B cell (primary cell): ENCODE results near the gene CTCF. TPM values are rescaled to one million over a fixed set of nuclear protein-coding genes. Genes with fewer than 3 reads are reported as not detected.

Experiments
- ATAC-seq: fragments of 200-7000 bp; cut with Tn5 transposase; one replicate; pipeline ENCODE4 v1.10.0; 2021; ENCODE audit warnings: low read depth, mild to moderate bottlenecking, moderate number of reproducible peaks, moderate library complexity
- CTCF ChIA-PET: fragments of 350-600 bp; sonication (Branson Sonifier 250); formaldehyde crosslinking; loops from one replicate; lab custom pipeline; 2021; ENCODE audit warnings: antibody characterized with exemption, inconsistent platforms; lab: Charles Lee
- POLR2A ChIA-PET: fragments of 350-600 bp; sonication (Branson Sonifier 250); formaldehyde crosslinking; loops from one replicate; lab custom pipeline; 2021; ENCODE audit warnings: antibody characterized with exemption; lab: Charles Lee
- DNase-seq: peaks from one replicate; pipeline ENCODE4 v3.0.0; 2013
- H2AFZ ChIP-seq: 2 replicates; pipeline ENCODE4 v1.6.1; 2012; ENCODE audit warnings: mild to moderate bottlenecking, low read depth, low read length; ENCODE audit not compliant: insufficient read depth, poor library complexity, severe bottlenecking
- H3K27ac ChIP-seq, 2 donors: 1 replicate in 1 of 2; 2 replicates in 1 of 2; pipeline ENCODE4 v1.5.1; 2012 to 2013; ENCODE audit warnings: low read length in 2 of 2, mild to moderate bottlenecking in 2 of 2, moderate library complexity in 1 of 2
- H3K27me3 ChIP-seq, 4 experiments: fragments of 200-600 bp in 1 of 4; sonication (generic) in 1 of 4; replicated peaks in 1 of 4; 1 replicate in 2 of 4; 2 replicates in 2 of 4; pipeline versions ENCODE4 v1.6.1 to v1.7.0; 2013 to 2016; ENCODE audit warnings: low read length in 3 of 4, mild to moderate bottlenecking in 2 of 4, mixed read lengths in 1 of 4, moderate library complexity in 1 of 4; ENCODE audit not compliant: insufficient read depth in 4 of 4, control insufficient read depth in 3 of 4; ENCODE audit errors: control extremely low read depth in 1 of 4
- H3K36me3 ChIP-seq, 2 experiments: replicated peaks in 1 of 2; 1 replicate in 1 of 2; 2 replicates in 1 of 2; pipeline versions ENCODE4 v1.6.1 to v1.7.1; 2013; ENCODE audit warnings: low read length in 1 of 2; ENCODE audit not compliant: insufficient read depth in 2 of 2, control insufficient read depth in 1 of 2; ENCODE audit errors: control extremely low read depth in 1 of 2, extremely low read depth in 1 of 2
- H3K4me1 ChIP-seq, 2 donors: fragments of 200-600 bp in 1 of 2; sonication (generic) in 1 of 2; 1 replicate in 1 of 2; 2 replicates in 1 of 2; pipeline versions ENCODE4 v1.5.1 to v1.6.1; 2013 to 2017; ENCODE audit warnings: low read length in 2 of 2; ENCODE audit not compliant: control insufficient read depth in 2 of 2, insufficient read depth in 2 of 2
- H3K4me2 ChIP-seq: replicated peaks from 2 replicates; pipeline ENCODE3; 2012; ENCODE audit warnings: mild to moderate bottlenecking, low read depth, low read length; ENCODE audit not compliant: poor library complexity, severe bottlenecking
- H3K4me3 ChIP-seq, 5 experiments: fragments of 200-600 bp in 1 of 5; sonication (generic) in 1 of 5; 1 replicate in 3 of 5; 2 replicates in 2 of 5; pipeline versions ENCODE4 v1.5.1 to v1.7.0; 2011 to 2016; ENCODE audit warnings: low read length in 4 of 5, mild to moderate bottlenecking in 4 of 5, low read depth in 2 of 5, control low read depth in 1 of 5, moderate library complexity in 1 of 5; ENCODE audit not compliant: insufficient read depth in 1 of 5; ENCODE audit errors: control extremely low read depth in 1 of 5, extremely low read depth in 1 of 5
- H3K79me2 ChIP-seq: fragments of 200-600 bp; sonication (generic); one replicate; pipeline ENCODE4 v1.6.0; 2016; ENCODE audit warnings: low read length; ENCODE audit not compliant: control insufficient read depth, insufficient read depth
- H3K9ac ChIP-seq: fragments of 200-600 bp; sonication (generic); 2 replicates; pipeline ENCODE4 v1.6.1; 2017; ENCODE audit warnings: mild to moderate bottlenecking, low read length, moderate library complexity
- H3K9me3 ChIP-seq, 3 donors: one replicate each; pipeline versions ENCODE4 v1.6.1 to v1.7.1; 2013; ENCODE audit warnings: low read length in 2 of 3; ENCODE audit not compliant: control insufficient read depth in 2 of 3, insufficient read depth in 1 of 3; ENCODE audit errors: control extremely low read depth in 1 of 3
- H4K20me1 ChIP-seq: 2 replicates; pipeline ENCODE4 v1.6.0; 2012; ENCODE audit warnings: mild to moderate bottlenecking, low read length; ENCODE audit not compliant: insufficient read depth, control insufficient read depth, poor library complexity, severe bottlenecking
- H3K27ac Mint-ChIP-seq: one replicate; pipeline ENCODE4 v1.8.0; 2021; ENCODE audit warnings: mixed read lengths
- H3K27me3 Mint-ChIP-seq: one replicate; pipeline ENCODE4 v1.8.0; 2021; ENCODE audit warnings: mixed read lengths
- H3K4me1 Mint-ChIP-seq: one replicate; pipeline ENCODE4 v1.8.0; 2021; ENCODE audit warnings: mixed read lengths
- H3K4me3 Mint-ChIP-seq: one replicate; pipeline ENCODE4 v1.8.0; 2021; ENCODE audit warnings: mixed read lengths
- H3K9me3 Mint-ChIP-seq: one replicate; pipeline ENCODE4 v1.8.0; 2022; ENCODE audit warnings: mixed read lengths; ENCODE audit not compliant: insufficient read depth
- EZH2 ChIP-seq: IDR thresholded peaks from 2 replicates; pipeline ENCODE4 v1.6.1; 2012; ENCODE audit warnings: borderline replicate concordance, low read depth, mild to moderate bottlenecking, moderate library complexity, low read length; ENCODE audit not compliant: insufficient read depth, poor library complexity, severe bottlenecking
- WGBS: methylation state at CpG from one replicate; pipeline ENCODE4 v1.1.5; 2013; ENCODE audit warnings: missing lambda C conversion rate; ENCODE audit not compliant: insufficient coverage; 5-methylcytosine and 5-hydroxymethylcytosine counted together
- intact Hi-C: fragments of 100-400 bp; cut with micrococcal nuclease; formaldehyde crosslinking; loops from one replicate; pipeline ENCODE4 v1.10.0; 2022
- polyA plus RNA-seq: library from polyadenylated mRNA; depleted of rRNA; stranded (reverse); fragments of >200 nt; gene quantifications from 2 replicates; pipeline ENCODE4 v1.2.3, GENCODE V29; 2012
- total RNA-seq, 2 donors: library from RNA; stranded (reverse); fragments of 120-200 nt in 1 of 2; gene quantifications; 1 replicate in 1 of 2; 2 replicates in 1 of 2; pipeline versions ENCODE4 v1.2.3 to v1.2.4, GENCODE V29; 2013 to 2022
- TF ChIP-seq, protein P1 (sequence below): fragments of 200-600 bp; IDR thresholded peaks from one replicate; pipeline ENCODE4 v1.8.0; 2022; ENCODE audit warnings: antibody characterized with exemption, mild to moderate bottlenecking

CTCF gene
- total and polyA plus RNA-seq, 2 donors (not counting 1 experiment from before 2014, with no cell fraction given): 42.7 to 78.4 TPM

DNA sequence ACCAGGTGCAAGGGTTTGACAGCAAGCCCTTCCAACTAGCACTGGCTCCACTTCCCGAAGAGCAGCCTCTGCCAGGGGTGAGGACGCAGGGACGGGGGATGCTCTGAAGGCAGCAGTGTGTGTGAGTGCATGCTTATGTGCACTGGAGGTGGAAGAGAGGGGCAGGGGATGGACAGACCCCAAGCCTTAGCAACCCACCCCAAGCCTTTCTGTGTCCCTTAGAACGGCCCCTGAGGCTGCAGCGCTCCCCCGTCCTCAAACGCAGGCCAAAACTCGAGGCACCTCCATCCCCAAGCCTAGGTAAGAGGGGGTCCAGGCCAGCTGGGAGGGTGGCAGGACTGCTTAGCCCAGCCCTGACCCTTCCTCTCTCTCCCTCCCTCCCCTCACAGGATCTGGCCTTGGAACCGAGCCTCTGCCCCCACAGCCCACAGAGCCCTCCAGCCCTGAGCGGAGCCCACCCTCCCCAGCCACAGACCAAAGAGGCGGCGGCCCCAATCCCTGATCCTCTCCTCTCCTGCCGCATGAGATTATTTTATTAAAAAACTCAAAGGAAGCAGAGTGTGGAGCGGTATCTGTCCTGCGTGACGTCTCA is 94.8 kb downstream of the CTCF start:
- Mint-ChIP-seq H3K27ac (no peak overlapping the region), H3K9me3 (no peaks in the 10 kb centered on the region), H3K27me3 (no peaks in the 10 kb centered on the region), H3K4me3 (peak overlapping the region; percentile 32), H3K4me1 (peaks cover 29% of the 10 kb centered on the region)
- intact Hi-C loops: no loop called here
- no peak overlapping the region for H2AFZ ChIP-seq
- ChIA-PET POLR2A (interaction anchor here (1.6 kb wide), 1 partner anchor 9 kb away, joined by 6 read pairs; no protein-coding TSS in a partner anchor), CTCF (interaction anchor here (2.0 to 2.3 kb wide), 2 partner anchors 12 to 110 kb away, joined by 10 read pairs; partner anchors contain the start of gene CARMIL2)
- DNase-seq (no peak), ATAC-seq (no peak)
- H3K36me3 ChIP-seq: peaks cover 0 to 46% of the 10 kb centered on the region in 2 experiments
- H3K4me1 ChIP-seq: peaks cover 14 to 23% of the 10 kb centered on the region in 2 donors
- H3K4me2 ChIP-seq: no peak overlapping the region
- no peaks in the 10 kb centered on the region for H3K9me3 ChIP-seq
- H3K4me3 ChIP-seq: no peak overlapping the region
- peaks cover 11% of the 10 kb centered on the region for H3K79me2 ChIP-seq
- H3K27me3 ChIP-seq: no peaks in the 10 kb centered on the region
- WGBS: 96% methylated on average over 13 of the region's 16 CpGs
- peaks cover 28% of the 10 kb centered on the region for H4K20me1 ChIP-seq
- no peak overlapping the region for H3K9ac ChIP-seq
- H3K27ac ChIP-seq: no peak overlapping the region
- no peak for TF ChIP-seq EZH2
- TF ChIP-seq, protein P1, sequence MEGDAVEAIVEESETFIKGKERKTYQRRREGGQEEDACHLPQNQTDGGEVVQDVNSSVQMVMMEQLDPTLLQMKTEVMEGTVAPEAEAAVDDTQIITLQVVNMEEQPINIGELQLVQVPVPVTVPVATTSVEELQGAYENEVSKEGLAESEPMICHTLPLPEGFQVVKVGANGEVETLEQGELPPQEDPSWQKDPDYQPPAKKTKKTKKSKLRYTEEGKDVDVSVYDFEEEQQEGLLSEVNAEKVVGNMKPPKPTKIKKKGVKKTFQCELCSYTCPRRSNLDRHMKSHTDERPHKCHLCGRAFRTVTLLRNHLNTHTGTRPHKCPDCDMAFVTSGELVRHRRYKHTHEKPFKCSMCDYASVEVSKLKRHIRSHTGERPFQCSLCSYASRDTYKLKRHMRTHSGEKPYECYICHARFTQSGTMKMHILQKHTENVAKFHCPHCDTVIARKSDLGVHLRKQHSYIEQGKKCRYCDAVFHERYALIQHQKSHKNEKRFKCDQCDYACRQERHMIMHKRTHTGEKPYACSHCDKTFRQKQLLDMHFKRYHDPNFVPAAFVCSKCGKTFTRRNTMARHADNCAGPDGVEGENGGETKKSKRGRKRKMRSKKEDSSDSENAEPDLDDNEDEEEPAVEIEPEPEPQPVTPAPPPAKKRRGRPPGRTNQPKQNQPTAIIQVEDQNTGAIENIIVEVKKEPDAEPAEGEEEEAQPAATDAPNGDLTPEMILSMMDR: no peak
